HUES6 (cell line): ENCODE data around the gene IZUMO2.

Experiments used
- H3K27ac ChIP-seq: 2 replicates; pipeline ENCODE4 v1.7.0; 2013; ENCODE audit warnings: low read depth, mild to moderate bottlenecking, low read length, inconsistent platforms
- H3K27me3 ChIP-seq: 2 replicates; pipeline ENCODE4 v1.6.1; 2013; ENCODE audit warnings: low read length; ENCODE audit not compliant: control insufficient read depth, insufficient read depth
- H3K36me3 ChIP-seq: 2 replicates; pipeline ENCODE4 v1.6.1; 2013; ENCODE audit warnings: low read length; ENCODE audit not compliant: control insufficient read depth, insufficient read depth
- H3K4me1 ChIP-seq: 2 replicates; pipeline ENCODE4 v1.6.1; 2013; ENCODE audit warnings: low read length; ENCODE audit not compliant: control insufficient read depth, insufficient read depth
- H3K4me3 ChIP-seq: 2 replicates; pipeline ENCODE4 v1.5.1; 2013; ENCODE audit warnings: low read depth, low read length
- H3K9ac ChIP-seq: one replicate; pipeline ENCODE4 v1.6.1; 2013; ENCODE audit warnings: mild to moderate bottlenecking, low read length
- H3K9me3 ChIP-seq: 2 replicates; pipeline ENCODE4 v1.6.1; 2013; ENCODE audit warnings: low read depth, low read length; ENCODE audit not compliant: control insufficient read depth, insufficient read depth

Gene IZUMO2

GRCh38 chr19:50184196-50184595, 21.1 kb upstream of the IZUMO2 start:
- Histone ChIP-seq H3K9ac (no peak overlapping the region), H3K9me3 (peaks cover 4% of the 10 kb centered on the region; the same call in 1 of the 2 replicates), H3K4me3 (no peak overlapping the region), H3K36me3 (no peaks in the 10 kb centered on the region), H3K4me1 (no peaks in the 10 kb centered on the region), H3K27me3 (peaks cover 10% of the 10 kb centered on the region; the same call in 1 of the 2 replicates), H3K27ac (no peak overlapping the region)

- no peaks in the 10 kb centered on the region for H3K36me3 ChIP-seq
- peaks cover 4% of the 10 kb centered on the region; the same call in 1 of the 2 replicates for H3K9me3 ChIP-seq
- H3K9ac ChIP-seq = no peak overlapping the region
- peaks cover 5% of the 10 kb centered on the region; the same call in 1 of the 2 replicates for H3K27me3 ChIP-seq
- H3K27ac ChIP-seq = no peak overlapping the region
- no peak overlapping the region for H3K4me3 ChIP-seq
- no peaks in the 10 kb centered on the region for H3K4me1 ChIP-seq
These were observed 18.0 kb upstream of the IZUMO2 start for GRCh38 chr19:50181121-50181520.

- H3K36me3 ChIP-seq = no peaks in the 10 kb centered on the region
- peaks cover 4% of the 10 kb centered on the region; the same call in 1 of the 2 replicates for H3K9me3 ChIP-seq
- no peak overlapping the region for H3K4me3 ChIP-seq
- no peaks in the 10 kb centered on the region for H3K4me1 ChIP-seq
- no peak overlapping the region for H3K27ac ChIP-seq
- no peak overlapping the region for H3K9ac ChIP-seq
- peaks cover 5% of the 10 kb centered on the region; the same call in 1 of the 2 replicates for H3K27me3 ChIP-seq
These were observed 15.9 kb upstream of the IZUMO2 start for GRCh38 chr19:50178859-50179537.

- Histone ChIP-seq H3K9ac (no peak overlapping the region), H3K4me3 (no peak overlapping the region), H3K4me1 (no peaks in the 10 kb centered on the region), H3K27me3 (peaks cover 5% of the 10 kb centered on the region; the same call in 1 of the 2 replicates), H3K36me3 (no peaks in the 10 kb centered on the region), H3K27ac (no peak overlapping the region), H3K9me3 (peaks cover 4% of the 10 kb centered on the region; the same call in 1 of the 2 replicates)
These were observed 15.2 kb upstream of the IZUMO2 start for GRCh38 chr19:50178320-50178719.

GRCh38 chr19:50176775-50177174, 13.7 kb upstream of the IZUMO2 start:
- Histone ChIP-seq H3K4me3 (no peak overlapping the region), H3K9ac (no peak overlapping the region), H3K27me3 (peaks cover 5% of the 10 kb centered on the region; the same call in 1 of the 2 replicates), H3K36me3 (no peaks in the 10 kb centered on the region), H3K4me1 (no peaks in the 10 kb centered on the region), H3K9me3 (peaks cover 4% of the 10 kb centered on the region; the same call in 1 of the 2 replicates), H3K27ac (no peak overlapping the region)

- no peaks in the 10 kb centered on the region for H3K4me1 ChIP-seq
- no peaks in the 10 kb centered on the region for H3K36me3 ChIP-seq
- H3K27me3 ChIP-seq = peaks cover under 1% of the 10 kb centered on the region; the same call in 1 of the 2 replicates
- H3K27ac ChIP-seq = no peak overlapping the region
- H3K9ac ChIP-seq = no peak overlapping the region
- no peak overlapping the region for H3K4me3 ChIP-seq
- peaks cover 4% of the 10 kb centered on the region; the same call in 1 of the 2 replicates for H3K9me3 ChIP-seq
These were observed 12.8 kb upstream of the IZUMO2 start for GRCh38 chr19:50175924-50176323.

- Histone ChIP-seq H3K36me3 (no peaks in the 10 kb centered on the region), H3K4me3 (no peak overlapping the region), H3K9ac (no peak overlapping the region), H3K27me3 (no peaks in the 10 kb centered on the region), H3K9me3 (no peaks in the 10 kb centered on the region), H3K4me1 (no peaks in the 10 kb centered on the region), H3K27ac (no peak overlapping the region)
These were observed 11.2 kb upstream of the IZUMO2 start for GRCh38 chr19:50174100-50174793.

- no peaks in the 10 kb centered on the region for H3K27me3 ChIP-seq
These were observed 10.0 kb upstream of the IZUMO2 start for GRCh38 chr19:50173127-50173526.

GRCh38 chr19:50172726-50173125, 9.6 kb upstream of the IZUMO2 start:
- H3K36me3 ChIP-seq = no peaks in the 10 kb centered on the region
- no peaks in the 10 kb centered on the region for H3K9me3 ChIP-seq
- 0 out of 2 replicates have a peak, but pooled peaks cover under 1% of the 10 kb centered on the region for H3K4me1 ChIP-seq
- no peak overlapping the region for H3K9ac ChIP-seq
- no peak overlapping the region for H3K27ac ChIP-seq
- no peaks in the 10 kb centered on the region for H3K27me3 ChIP-seq
- no peak overlapping the region for H3K4me3 ChIP-seq

More at GRCh38 chr19:50173127-50173526, 10.0 kb upstream of the IZUMO2 start:
- no peaks in the 10 kb centered on the region for H3K36me3 ChIP-seq
- no peaks in the 10 kb centered on the region for H3K4me1 ChIP-seq
- H3K4me3 ChIP-seq = no peak overlapping the region
- no peaks in the 10 kb centered on the region for H3K9me3 ChIP-seq
- no peak overlapping the region for H3K27ac ChIP-seq
- H3K9ac ChIP-seq = no peak overlapping the region

- Histone ChIP-seq H3K36me3 (no peaks in the 10 kb centered on the region), H3K9me3 (no peaks in the 10 kb centered on the region), H3K9ac (no peak overlapping the region), H3K4me1 (0 out of 2 replicates have a peak, but pooled peaks cover 3% of the 10 kb centered on the region), H3K27me3 (no peaks in the 10 kb centered on the region), H3K4me3 (no peak overlapping the region), H3K27ac (no peak overlapping the region)
These were observed 8.7 kb upstream of the IZUMO2 start for GRCh38 chr19:50171752-50172151.

GRCh38 chr19:50167314-50167721, 4.2 kb upstream of the IZUMO2 start:
- H3K9ac ChIP-seq = no peak overlapping the region
- H3K4me1 ChIP-seq = 0 out of 2 replicates have a peak, but pooled peaks cover 3% of the 10 kb centered on the region
- no peaks in the 10 kb centered on the region for H3K27me3 ChIP-seq
- no peak overlapping the region for H3K27ac ChIP-seq
- no peaks in the 10 kb centered on the region for H3K36me3 ChIP-seq
- H3K4me3 ChIP-seq = no peak overlapping the region
- H3K9me3 ChIP-seq = no peaks in the 10 kb centered on the region
